ENCODE data around the gene PAPPA2. TPM values are rescaled to one million over a fixed set of nuclear protein-coding genes. Genes with fewer than 3 reads are reported as not detected.

The PAPPA2 gene
- total and polyA plus RNA-seq, 12 donors = 0.06 to 1.3 (median 0.29) TPM

- H3K4me3 ChIP-seq = no peak overlapping the region
- H3K36me3 ChIP-seq = no peaks in the 10 kb centered on the region
- 71 to 72% methylated on average over 3 of the region's 3 CpGs for WGBS, 2 donors
- no peaks in the 10 kb centered on the region for H3K4me1 ChIP-seq
- H3K27me3 ChIP-seq = no peaks in the 10 kb centered on the region
- no peak for DNase-seq
- H3K9me3 ChIP-seq = no peaks in the 10 kb centered on the region
- TF ChIP-seq, protein P1, sequence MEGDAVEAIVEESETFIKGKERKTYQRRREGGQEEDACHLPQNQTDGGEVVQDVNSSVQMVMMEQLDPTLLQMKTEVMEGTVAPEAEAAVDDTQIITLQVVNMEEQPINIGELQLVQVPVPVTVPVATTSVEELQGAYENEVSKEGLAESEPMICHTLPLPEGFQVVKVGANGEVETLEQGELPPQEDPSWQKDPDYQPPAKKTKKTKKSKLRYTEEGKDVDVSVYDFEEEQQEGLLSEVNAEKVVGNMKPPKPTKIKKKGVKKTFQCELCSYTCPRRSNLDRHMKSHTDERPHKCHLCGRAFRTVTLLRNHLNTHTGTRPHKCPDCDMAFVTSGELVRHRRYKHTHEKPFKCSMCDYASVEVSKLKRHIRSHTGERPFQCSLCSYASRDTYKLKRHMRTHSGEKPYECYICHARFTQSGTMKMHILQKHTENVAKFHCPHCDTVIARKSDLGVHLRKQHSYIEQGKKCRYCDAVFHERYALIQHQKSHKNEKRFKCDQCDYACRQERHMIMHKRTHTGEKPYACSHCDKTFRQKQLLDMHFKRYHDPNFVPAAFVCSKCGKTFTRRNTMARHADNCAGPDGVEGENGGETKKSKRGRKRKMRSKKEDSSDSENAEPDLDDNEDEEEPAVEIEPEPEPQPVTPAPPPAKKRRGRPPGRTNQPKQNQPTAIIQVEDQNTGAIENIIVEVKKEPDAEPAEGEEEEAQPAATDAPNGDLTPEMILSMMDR (IDR thresholded peaks at IDR 0.05) = no peak
- intact Hi-C loops (cut with DNase I) = no loop called here
- no peak overlapping the region for H3K27ac ChIP-seq
- no peak for ATAC-seq
Observed at GRCh38 chr1:176775996-176776395, 313.0 kb downstream of the PAPPA2 start.

DNA sequence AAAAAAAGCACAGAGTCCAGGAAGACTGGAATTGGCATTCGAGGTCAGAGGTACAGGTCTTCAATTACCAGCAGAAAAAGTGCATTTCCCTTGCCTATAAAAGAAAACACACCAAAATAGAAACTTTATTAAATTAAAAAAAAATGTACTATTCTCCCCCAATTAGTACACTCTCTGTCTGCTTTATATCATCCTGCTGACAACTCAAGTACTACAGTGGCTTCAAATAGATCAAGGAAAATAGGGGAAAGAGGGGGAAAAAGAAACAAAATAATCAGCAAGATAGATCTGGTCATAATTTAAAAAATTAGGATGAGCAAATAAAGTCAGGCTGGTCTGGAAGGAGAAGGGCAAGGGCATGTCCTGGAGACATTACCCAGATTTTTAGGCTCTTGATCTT, 315.1 kb downstream of the PAPPA2 start:
- H3K27ac ChIP-seq = no peak overlapping the region
- no peaks in the 10 kb centered on the region for H3K27me3 ChIP-seq
- no peak for ATAC-seq
- intact Hi-C loops (cut with DNase I) = no loop called here
- TF ChIP-seq, protein P1 (IDR thresholded peaks at IDR 0.05) = no peak
- no peak overlapping the region for H3K4me3 ChIP-seq
- no peaks in the 10 kb centered on the region for H3K9me3 ChIP-seq
- WGBS, 2 donors = 50 to 65% methylated on average over 1 of the region's 1 CpG
- H3K36me3 ChIP-seq = no peaks in the 10 kb centered on the region
- DNase-seq = no peak
- no peaks in the 10 kb centered on the region for H3K4me1 ChIP-seq

DNA sequence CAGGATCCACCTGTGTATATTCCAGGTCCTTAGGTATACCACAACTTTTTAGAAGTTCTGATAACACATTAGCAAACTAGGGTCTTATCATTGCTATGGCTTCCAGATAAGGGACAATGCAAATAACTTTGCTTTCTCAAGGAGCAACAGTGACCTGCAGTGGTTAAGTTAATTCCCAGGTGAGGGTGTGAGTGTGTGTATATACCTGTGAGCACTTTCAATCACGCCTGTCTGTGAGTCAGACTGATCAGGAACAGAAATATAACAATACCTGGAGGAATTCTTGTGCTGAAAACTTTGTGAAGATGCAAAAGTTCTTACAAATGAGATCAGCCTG, 317.0 kb downstream of the PAPPA2 start:
- no peaks in the 10 kb centered on the region for H3K27me3 ChIP-seq
- intact Hi-C loops (cut with DNase I) = no loop called here
- 73 to 78% methylated on average over 1 of the region's 1 CpG for WGBS, 2 donors
- DNase-seq (no peak), ATAC-seq (no peak)
- no peaks in the 10 kb centered on the region for H3K9me3 ChIP-seq
- H3K27ac ChIP-seq = no peak overlapping the region
- H3K4me3 ChIP-seq = no peak overlapping the region
- TF ChIP-seq, protein P1 (IDR thresholded peaks at IDR 0.05) = no peak
- no peaks in the 10 kb centered on the region for H3K36me3 ChIP-seq
- H3K4me1 ChIP-seq = no peaks in the 10 kb centered on the region

DNA sequence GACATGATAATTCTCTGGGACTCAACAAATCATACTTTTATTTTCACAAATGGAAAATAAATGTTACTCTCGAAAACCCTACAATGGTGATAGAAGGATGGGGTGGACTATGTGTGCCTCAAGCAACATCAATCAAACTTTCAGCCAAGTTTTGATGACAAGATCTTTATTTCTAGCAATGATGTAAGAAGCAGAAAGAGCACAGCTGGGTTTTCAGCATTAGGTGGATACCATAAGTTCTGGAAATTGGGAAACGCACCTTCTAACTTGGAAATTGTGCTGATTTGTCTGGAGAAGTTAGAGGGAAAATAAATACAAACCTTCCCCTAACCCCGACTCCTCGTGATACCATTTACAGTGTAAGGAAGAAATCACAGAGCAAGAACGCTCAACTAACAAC, 320.3 kb downstream of the PAPPA2 start:
- WGBS, 2 donors = 73 to 94% methylated on average over 5 of the region's 5 CpGs

More for the DNA sequence above, 320.3 kb downstream of the PAPPA2 start:
- Histone ChIP-seq H3K9me3 (no peaks in the 10 kb centered on the region), H3K4me1 (peaks cover 0 to 11% (median 0%) of the 10 kb centered on the region in 9 donors), H3K4me3 (no peak overlapping the region), H3K27me3 (no peaks in the 10 kb centered on the region), H3K36me3 (no peaks in the 10 kb centered on the region), H3K27ac (no peak overlapping the region)
- no peak for ATAC-seq
- DNase-seq = no peak
- intact Hi-C loops (cut with DNase I) = no loop called here
- TF ChIP-seq, protein P1 (IDR thresholded peaks at IDR 0.05) = no peak
